Panc1 (cell line): ENCODE data around the gene RBM10.

ENCODE experiments used
- CTCF ChIP-seq: fragments of 450-650 bp; IDR thresholded peaks from 2 replicates; pipeline ENCODE4 v1.5.1; 2017; ENCODE audit warnings: mild to moderate bottlenecking
- POLR2AphosphoS5 ChIP-seq: IDR thresholded peaks from 2 replicates; pipeline ENCODE4 v1.6.1; 2012; ENCODE audit warnings: mild to moderate bottlenecking, low read depth, low read length, moderate library complexity

- TF ChIP-seq CTCF (no peak), POLR2AphosphoS5 (no peak)
These were observed 42.2 kb downstream of the RBM10 start for GRCh38 chrX:47187106-47187677.
